ENCODE measurements around the gene ZNF579. TPM values are rescaled to one million over a fixed set of nuclear protein-coding genes. Genes with fewer than 3 reads are reported as not detected.

Gene ZNF579
- total RNA-seq, 1 donor from 2014 or later: 2.1 TPM

DNA sequence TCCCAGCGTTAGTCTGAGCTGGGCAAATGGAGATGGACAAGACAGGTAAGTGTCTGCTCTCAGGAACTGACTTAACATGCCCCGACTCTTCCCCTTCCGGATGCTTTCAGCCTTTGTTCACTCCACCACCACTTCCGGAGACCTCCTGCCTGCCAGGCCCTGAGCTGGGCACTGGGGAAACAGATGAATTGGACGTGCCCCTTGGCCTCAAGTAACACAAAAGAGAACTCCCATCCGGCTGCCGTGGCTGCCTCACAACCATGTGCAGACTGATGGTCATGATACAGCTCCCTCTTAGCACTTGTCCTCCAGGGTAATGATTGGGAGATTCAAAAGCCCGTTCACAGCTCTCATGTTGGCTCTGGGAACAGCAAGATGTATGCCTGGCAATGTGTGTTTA is 36.8 kb upstream of the ZNF579 start:
- Histone ChIP-seq H3K79me2 (ENCODE audit: low read depth) (no peaks in the 10 kb centered on the region), H3F3A (ENCODE audit: low read depth) (peaks cover 5% of the 10 kb centered on the region), H2AFZ (replicated peaks) (no peak overlapping the region), H3K9me3 (ENCODE audit: low read depth) (no peaks in the 10 kb centered on the region), H3K9ac (no peak overlapping the region), H3K27ac (no peak overlapping the region), H4K20me1 (ENCODE audit: low read depth) (peaks cover 7% of the 10 kb centered on the region), H3K36me3 (no peaks in the 10 kb centered on the region), H3K27me3 (no peaks in the 10 kb centered on the region), H3K4me3 (no peak overlapping the region), H3K4me1 (no peaks in the 10 kb centered on the region), H3K4me2 (no peak overlapping the region)
- Mint-ChIP-seq H3K4me3 (peak overlapping the region; percentile 3), H3K27ac (no peak overlapping the region), H3K27me3 (ENCODE audit: insufficient read depth, low read depth) (peaks cover 4% of the 10 kb centered on the region), H3K4me1 (peaks cover 10% of the 10 kb centered on the region), H3K36me3 (peaks cover 25% of the 10 kb centered on the region), H3K9me3 (no peaks in the 10 kb centered on the region)
- TF ChIP-seq EZH2phosphoT487 (IDR thresholded peaks at IDR 0.05): no peak
- DNase-seq (ENCODE audit: low spot score): no peak

DNA sequence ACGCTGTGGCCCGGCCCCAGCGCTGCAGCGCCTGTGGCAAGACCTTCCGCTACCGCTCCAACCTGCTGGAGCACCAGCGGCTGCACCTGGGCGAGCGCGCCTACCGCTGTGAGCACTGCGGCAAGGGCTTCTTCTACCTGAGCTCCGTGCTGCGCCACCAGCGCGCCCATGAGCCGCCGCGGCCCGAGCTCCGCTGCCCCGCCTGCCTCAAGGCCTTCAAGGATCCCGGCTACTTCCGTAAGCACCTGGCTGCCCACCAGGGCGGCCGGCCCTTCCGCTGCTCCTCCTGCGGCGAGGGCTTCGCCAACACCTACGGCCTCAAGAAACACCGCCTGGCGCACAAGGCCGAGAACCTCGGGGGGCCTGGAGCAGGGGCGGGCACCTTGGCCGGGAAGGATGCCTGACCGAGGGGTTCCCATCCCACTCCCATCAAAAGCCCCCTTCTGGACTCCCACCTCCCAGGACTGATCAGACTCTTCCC is 35.8 kb upstream of the ZNF579 start:
- Mint-ChIP-seq H3K9me3 (no peaks in the 10 kb centered on the region), H3K36me3 (peaks cover 25% of the 10 kb centered on the region), H3K4me3 (no peak overlapping the region), H3K4me1 (peaks cover 11% of the 10 kb centered on the region), H3K27me3 (ENCODE audit: insufficient read depth, low read depth) (peaks cover 6% of the 10 kb centered on the region), H3K27ac (no peak overlapping the region)
- Histone ChIP-seq H3K4me2 (no peak overlapping the region), H3K9me3 (ENCODE audit: low read depth) (no peaks in the 10 kb centered on the region), H3K4me1 (no peaks in the 10 kb centered on the region), H3K9ac (no peak overlapping the region), H3K36me3 (no peaks in the 10 kb centered on the region), H4K20me1 (ENCODE audit: low read depth) (peaks cover 17% of the 10 kb centered on the region), H3K79me2 (ENCODE audit: low read depth) (no peaks in the 10 kb centered on the region), H2AFZ (replicated peaks) (no peak overlapping the region), H3F3A (ENCODE audit: low read depth) (peaks cover 5% of the 10 kb centered on the region), H3K27me3 (no peaks in the 10 kb centered on the region), H3K4me3 (no peak overlapping the region), H3K27ac (no peak overlapping the region)
- DNase-seq (ENCODE audit: low spot score): no peak
- no peak for TF ChIP-seq EZH2phosphoT487 (IDR thresholded peaks at IDR 0.05)
- TF ChIP-seq, protein P1, sequence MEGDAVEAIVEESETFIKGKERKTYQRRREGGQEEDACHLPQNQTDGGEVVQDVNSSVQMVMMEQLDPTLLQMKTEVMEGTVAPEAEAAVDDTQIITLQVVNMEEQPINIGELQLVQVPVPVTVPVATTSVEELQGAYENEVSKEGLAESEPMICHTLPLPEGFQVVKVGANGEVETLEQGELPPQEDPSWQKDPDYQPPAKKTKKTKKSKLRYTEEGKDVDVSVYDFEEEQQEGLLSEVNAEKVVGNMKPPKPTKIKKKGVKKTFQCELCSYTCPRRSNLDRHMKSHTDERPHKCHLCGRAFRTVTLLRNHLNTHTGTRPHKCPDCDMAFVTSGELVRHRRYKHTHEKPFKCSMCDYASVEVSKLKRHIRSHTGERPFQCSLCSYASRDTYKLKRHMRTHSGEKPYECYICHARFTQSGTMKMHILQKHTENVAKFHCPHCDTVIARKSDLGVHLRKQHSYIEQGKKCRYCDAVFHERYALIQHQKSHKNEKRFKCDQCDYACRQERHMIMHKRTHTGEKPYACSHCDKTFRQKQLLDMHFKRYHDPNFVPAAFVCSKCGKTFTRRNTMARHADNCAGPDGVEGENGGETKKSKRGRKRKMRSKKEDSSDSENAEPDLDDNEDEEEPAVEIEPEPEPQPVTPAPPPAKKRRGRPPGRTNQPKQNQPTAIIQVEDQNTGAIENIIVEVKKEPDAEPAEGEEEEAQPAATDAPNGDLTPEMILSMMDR (IDR thresholded peaks at IDR 0.05): no peak
- TF ChIP-seq EZH2 (IDR thresholded peaks at IDR 0.05): no peak

DNA sequence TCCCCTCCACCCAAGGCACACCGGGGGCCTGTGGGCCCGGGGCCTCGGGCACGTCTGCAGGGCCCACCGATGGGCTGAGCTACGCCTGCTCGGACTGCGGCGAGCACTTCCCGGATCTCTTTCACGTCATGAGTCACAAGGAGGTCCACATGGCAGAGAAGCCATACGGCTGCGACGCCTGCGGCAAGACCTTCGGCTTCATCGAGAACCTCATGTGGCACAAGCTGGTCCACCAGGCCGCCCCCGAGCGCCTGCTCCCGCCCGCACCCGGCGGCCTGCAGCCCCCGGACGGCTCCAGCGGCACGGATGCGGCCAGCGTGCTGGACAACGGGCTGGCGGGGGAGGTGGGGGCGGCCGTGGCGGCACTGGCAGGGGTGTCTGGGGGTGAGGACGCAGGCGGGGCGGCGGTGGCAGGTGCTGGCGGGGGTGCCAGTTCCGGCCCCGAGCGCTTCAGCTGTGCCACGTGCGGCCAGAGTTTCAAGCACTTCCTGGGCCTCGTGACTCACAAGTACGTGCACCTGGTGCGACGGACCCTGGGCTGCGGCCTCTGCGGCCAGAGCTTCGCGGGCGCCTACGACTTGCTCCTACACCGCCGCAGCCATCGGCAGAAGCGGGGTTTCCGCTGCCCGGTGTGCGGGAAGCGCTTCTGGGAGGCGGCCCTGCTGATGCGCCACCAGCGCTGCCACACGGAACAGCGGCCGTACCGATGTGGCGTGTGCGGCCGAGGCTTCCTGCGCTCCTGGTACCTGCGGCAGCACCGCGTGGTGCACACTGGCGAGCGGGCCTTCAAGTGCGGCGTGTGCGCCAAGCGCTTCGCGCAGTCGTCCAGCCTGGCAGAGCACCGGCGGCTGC is 35.1 kb upstream of the ZNF579 start:
- Histone ChIP-seq H3K27me3 (no peaks in the 10 kb centered on the region), H3K4me2 (no peak overlapping the region), H3K9me3 (ENCODE audit: low read depth) (no peaks in the 10 kb centered on the region), H3K79me2 (ENCODE audit: low read depth) (peaks cover 2% of the 10 kb centered on the region), H4K20me1 (ENCODE audit: low read depth) (peaks cover 24% of the 10 kb centered on the region), H3K4me3 (no peak overlapping the region), H2AFZ (replicated peaks) (no peak overlapping the region), H3K27ac (no peak overlapping the region), H3K4me1 (no peaks in the 10 kb centered on the region), H3K36me3 (no peaks in the 10 kb centered on the region), H3F3A (ENCODE audit: low read depth) (peaks cover 5% of the 10 kb centered on the region), H3K9ac (no peak overlapping the region)
- Mint-ChIP-seq H3K27ac (no peak overlapping the region), H3K36me3 (peaks cover 24% of the 10 kb centered on the region), H3K4me1 (peaks cover 15% of the 10 kb centered on the region), H3K9me3 (no peaks in the 10 kb centered on the region), H3K27me3 (ENCODE audit: insufficient read depth, low read depth) (peaks cover 6% of the 10 kb centered on the region), H3K4me3 (no peak overlapping the region)
- TF ChIP-seq, protein P1 (IDR thresholded peaks at IDR 0.05): no peak
- DNase-seq (ENCODE audit: low spot score): no peak

Measured in neural progenitor cell (in vitro differentiated cells).